Hematopoietic multipotent progenitor cell treated with erythropoietin and hydrocortisone succinate and interleukin-3 and kit ligand, for 17 days (in vitro differentiated cells): ENCODE measurements around the gene PGS1.

Source experiments
- DNase-seq: peaks from one replicate; pipeline ENCODE4 v3.0.0-alpha.2; 2015; ENCODE audit warnings: low spot score

The PGS1 gene

GRCh38 chr17:78387977-78388941, 9.8 kb downstream of the PGS1 start:
- no peak for DNase-seq

- DNase-seq = no peak
Observed at GRCh38 chr17:78390241-78391050, 12.0 kb downstream of the PGS1 start.

- no peak for DNase-seq
Observed at GRCh38 chr17:78391051-78391431, 12.6 kb downstream of the PGS1 start.

GRCh38 chr17:78391843-78392242, 13.4 kb downstream of the PGS1 start:
- no peak for DNase-seq

- DNase-seq = no peak
Observed at GRCh38 chr17:78392295-78392694, 13.8 kb downstream of the PGS1 start.

GRCh38 chr17:78393575-78393974, 15.1 kb downstream of the PGS1 start:
- no peak for DNase-seq

- no peak for DNase-seq
Observed at GRCh38 chr17:78394209-78394608, 15.8 kb downstream of the PGS1 start.

GRCh38 chr17:78395155-78395554, 16.7 kb downstream of the PGS1 start:
- DNase-seq = no peak

- DNase-seq = no peak
Observed at GRCh38 chr17:78396441-78397337, 18.2 kb downstream of the PGS1 start.

- no peak for DNase-seq
Observed at GRCh38 chr17:78397681-78398101, 19.2 kb downstream of the PGS1 start.

GRCh38 chr17:78398390-78398789, 19.9 kb downstream of the PGS1 start:
- DNase-seq = no peak

GRCh38 chr17:78399028-78399692, 20.7 kb downstream of the PGS1 start:
- DNase-seq = no peak

GRCh38 chr17:78399693-78400144, 21.3 kb downstream of the PGS1 start:
- no peak for DNase-seq

- DNase-seq = no peak
Observed at GRCh38 chr17:78400581-78401240, 22.3 kb downstream of the PGS1 start.

- no peak for DNase-seq
Observed at GRCh38 chr17:78401246-78401645, 22.8 kb downstream of the PGS1 start.

- no peak for DNase-seq
Observed at GRCh38 chr17:78401891-78402290, 23.4 kb downstream of the PGS1 start.

GRCh38 chr17:78403822-78404221, 25.4 kb downstream of the PGS1 start:
- no peak for DNase-seq

GRCh38 chr17:78406396-78406795, 27.9 kb downstream of the PGS1 start:
- no peak for DNase-seq

- DNase-seq = no peak
Observed at GRCh38 chr17:78406920-78407319, 28.5 kb downstream of the PGS1 start.

- DNase-seq = no peak
Observed at GRCh38 chr17:78407387-78408000, 29.0 kb downstream of the PGS1 start.
